D721Med (cell line): Measurements from ENCODE around the gene KLK12.

ENCODE experiments used
- DNase-seq: peaks from one replicate; pipeline ENCODE4 v3.0.0; 2011; ENCODE audit warnings: low spot score; ENCODE audit not compliant: insufficient read length
- FAIRE-seq: peaks from 2 replicates; lab custom pipeline; 2011; peaks lifted over from hg19 to GRCh38; lab: Jason Lieb, UNC
- CTCF ChIP-seq: IDR thresholded peaks from 2 replicates; pipeline ENCODE4 v1.5.1; 2012; ENCODE audit warnings: mild to moderate bottlenecking, control low read depth; ENCODE audit not compliant: insufficient read depth; ENCODE audit errors: missing control alignments

KLK12 gene

DNA sequence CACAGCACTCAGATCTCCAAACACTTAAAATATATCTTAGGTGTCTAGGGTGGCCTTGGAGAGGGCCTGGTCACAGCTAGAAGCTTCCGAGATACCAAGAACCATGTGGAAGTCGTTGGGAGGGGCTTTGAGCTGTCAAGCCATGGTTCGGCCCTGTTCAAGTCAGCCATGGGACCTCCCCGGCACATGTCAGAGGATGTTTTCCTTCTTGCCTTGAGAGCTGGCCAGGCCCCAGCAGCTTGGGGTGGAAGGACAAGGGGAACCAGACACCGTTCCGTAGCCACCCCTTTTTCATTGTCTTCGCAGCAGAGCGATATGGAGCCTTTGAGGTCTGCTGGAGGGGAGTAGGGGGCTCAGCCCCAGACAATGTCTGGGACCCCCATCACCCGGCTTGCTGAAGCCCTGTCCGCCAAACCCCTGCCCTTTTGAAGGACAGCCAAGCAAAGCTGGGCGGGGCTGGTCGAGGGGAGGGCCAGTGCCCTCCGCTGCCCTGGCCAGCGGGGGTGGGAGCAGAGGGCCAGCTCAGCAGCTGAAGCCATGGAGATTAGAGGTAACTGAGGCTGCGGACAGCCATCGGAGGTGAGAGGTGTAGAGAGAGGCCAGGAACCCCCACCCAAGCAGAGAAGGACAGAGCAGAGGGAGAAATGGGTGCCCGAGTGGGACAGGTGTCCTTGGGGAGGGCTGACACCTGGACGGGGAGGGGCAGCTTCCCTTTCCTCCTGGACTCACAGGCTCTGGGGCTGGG lies 8.8 kb downstream of the KLK12 start:
- FAIRE-seq (no peak), DNase-seq (no peak)
- no peak for TF ChIP-seq CTCF

DNA sequence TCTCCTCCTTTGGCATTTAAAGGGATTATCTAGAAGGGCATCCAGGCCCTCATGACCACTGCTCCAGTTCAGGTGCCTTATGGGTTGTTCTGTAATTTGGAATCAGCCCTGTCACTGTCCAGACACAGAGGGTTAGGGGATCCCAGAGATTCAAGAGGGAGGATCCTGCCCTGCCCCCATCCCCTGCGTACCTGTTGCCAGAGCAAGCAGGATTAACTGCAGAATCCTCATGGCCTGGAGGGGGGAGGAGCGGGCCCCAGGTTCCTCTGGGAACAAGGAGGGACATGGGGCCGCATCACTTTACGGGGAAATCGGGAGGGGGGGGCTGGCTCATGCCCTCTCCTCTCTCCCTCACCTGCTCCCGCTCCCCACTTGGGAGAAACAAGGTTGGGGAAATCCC lies 9.4 kb downstream of the KLK12 start:
- no peak for DNase-seq
- TF ChIP-seq CTCF = no peak
- no peak for FAIRE-seq

GRCh38 chr19:51024924-51025323 lies 9.9 kb downstream of the KLK12 start:
- DNase-seq (no peak), FAIRE-seq (no peak)
- TF ChIP-seq CTCF = no peak

DNA sequence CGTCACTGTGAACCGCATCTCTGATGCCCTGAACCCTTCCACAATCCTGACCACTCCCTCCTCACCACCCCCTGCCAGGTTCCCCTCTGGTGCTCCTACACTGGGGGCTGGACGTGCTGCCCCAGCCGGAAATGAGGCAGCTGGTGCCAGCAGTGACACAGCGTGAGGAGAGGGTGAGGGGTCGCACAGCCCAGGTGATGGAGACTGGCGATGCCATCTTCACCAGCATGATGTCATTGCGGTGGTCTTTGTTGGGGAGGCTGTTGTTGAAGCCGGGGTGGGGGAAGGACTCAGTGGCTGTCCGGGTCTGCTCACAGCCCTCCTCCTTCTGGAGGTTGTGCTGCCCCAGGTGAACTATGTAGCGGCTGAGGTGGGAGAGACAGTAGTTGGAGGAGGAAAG lies 10.9 kb downstream of the KLK12 start:
- DNase-seq (no peak), FAIRE-seq (no peak)
- no peak for TF ChIP-seq CTCF

GRCh38 chr19:51022526-51022925 lies 12.3 kb downstream of the KLK12 start:
- TF ChIP-seq CTCF = no peak
- FAIRE-seq (no peak), DNase-seq (no peak)

- peak; percentile 59 for TF ChIP-seq CTCF
- no peak for DNase-seq
- no peak for FAIRE-seq
Measured at GRCh38 chr19:51020988-51021651, 13.7 kb downstream of the KLK12 start.

DNA sequence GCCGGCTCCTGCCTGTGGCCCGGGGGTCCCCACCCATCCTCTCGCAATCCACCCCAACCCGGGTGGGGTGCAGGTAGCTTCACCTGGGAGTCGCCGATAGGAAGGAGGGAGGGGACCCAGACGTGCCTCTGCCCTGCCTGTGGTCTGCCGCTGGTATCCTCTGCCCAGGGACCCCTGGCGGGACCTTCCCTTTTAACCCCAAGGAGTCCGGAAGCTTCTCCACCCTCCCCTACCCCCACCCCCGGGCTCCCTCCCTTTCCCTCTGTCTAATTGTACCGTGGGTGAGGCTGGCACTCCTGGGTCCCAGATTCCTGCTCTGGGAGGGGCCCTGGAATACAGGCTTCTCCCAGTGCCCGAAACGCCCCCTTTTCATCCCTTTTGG lies 15.3 kb downstream of the KLK12 start, which contains the start of gene KLK10:
Gene KLK10 (minus strand): TSS at position 166 of the 382 bp plus-strand sequence. CDS start 579 bp downstream, outside the sequence.
- no peak for TF ChIP-seq CTCF
- DNase-seq (no peak), FAIRE-seq (no peak)
